H1 (cell line): ENCODE data around the gene ALDH7A1. TPM values are rescaled to one million over a fixed set of nuclear protein-coding genes. Genes with fewer than 3 reads are reported as not detected.
A peak's percentile ranks its signal among the peaks of the same experiment; 100 is the strongest.

ENCODE experiments used
- CTCF ChIA-PET: fragments of 300-600 bp; sonication (Branson Sonifier 250); formaldehyde crosslinking; loops from one replicate; lab custom pipeline; 2021; ENCODE audit not compliant: partially characterized antibody; lab: Charles Lee
- POLR2A ChIA-PET: fragments of 300-600 bp; sonication (Branson Sonifier 250); formaldehyde crosslinking; loops from one replicate; lab custom pipeline; 2021; ENCODE audit warnings: inconsistent platforms; ENCODE audit not compliant: partially characterized antibody; lab: Charles Lee
- DNase-seq, 2 experiments: peaks; one replicate each; pipeline versions ENCODE4 v3.0.0 to v3.0.0-alpha.2; 2010 to 2022; ENCODE audit warnings: low spot score in 2 of 2, low read depth in 1 of 2, mixed read lengths in 1 of 2
- FAIRE-seq: peaks from 2 replicates; lab custom pipeline; 2011; peaks lifted over from hg19 to GRCh38; lab: Jason Lieb, UNC
- H2AFZ ChIP-seq: 2 replicates; pipeline ENCODE4 v1.8.1; 2012; ENCODE audit warnings: low read length, inconsistent platforms
- H2AK5ac ChIP-seq: 2 replicates; pipeline ENCODE4 v1.6.1; 2013; ENCODE audit warnings: low read depth, low read length
- H2BK120ac ChIP-seq: replicated peaks from 2 replicates; pipeline ENCODE3; 2013; ENCODE audit warnings: low read depth, low read length, inconsistent platforms
- H2BK12ac ChIP-seq: 2 replicates; pipeline ENCODE4 v1.6.1; 2013; ENCODE audit warnings: low read depth, low read length
- H2BK15ac ChIP-seq: 2 replicates; pipeline ENCODE4 v1.6.1; 2013; ENCODE audit warnings: low read length
- H2BK20ac ChIP-seq: 2 replicates; pipeline ENCODE4 v1.6.1; 2013; ENCODE audit warnings: low read length
- H2BK5ac ChIP-seq: 2 replicates; pipeline ENCODE4 v1.6.1; 2013; ENCODE audit warnings: low read depth, low read length
- H3K14ac ChIP-seq: 2 replicates; pipeline ENCODE4 v1.6.1; 2013; ENCODE audit warnings: inconsistent platforms; ENCODE audit not compliant: insufficient read length
- H3K18ac ChIP-seq: 2 replicates; pipeline ENCODE4 v1.6.1; 2013; ENCODE audit warnings: low read length; ENCODE audit errors: extremely low read depth
- H3K23ac ChIP-seq: 2 replicates; pipeline ENCODE4 v1.6.1; 2013; ENCODE audit warnings: inconsistent platforms; ENCODE audit not compliant: insufficient read length
- H3K23me2 ChIP-seq: 2 replicates; pipeline ENCODE4 v1.6.1; 2013; ENCODE audit warnings: low read depth, low read length
- H3K27ac ChIP-seq: 2 replicates; pipeline ENCODE4 v1.6.1; 2011; ENCODE audit warnings: low read depth, low read length, inconsistent platforms
- H3K27me3 ChIP-seq, 4 experiments: replicated peaks in 1 of 4; 1 replicate in 1 of 4; 2 replicates in 3 of 4; pipeline versions ENCODE4 v1.6.1 to v1.8.1; 2011 to 2013; ENCODE audit warnings: low read length in 3 of 4, mild to moderate bottlenecking in 3 of 4, inconsistent platforms in 2 of 4, mixed read lengths in 2 of 4, moderate library complexity in 1 of 4; ENCODE audit not compliant: control insufficient read depth in 3 of 4, insufficient read depth in 3 of 4; ENCODE audit errors: extremely low read depth in 1 of 4
- H3K36me3 ChIP-seq, 4 experiments: 2 replicates each; pipeline versions ENCODE4 v1.6.1 to v1.8.1; 2011 to 2013; ENCODE audit warnings: mild to moderate bottlenecking in 4 of 4, low read length in 3 of 4, moderate library complexity in 2 of 4, control low read depth in 1 of 4, inconsistent platforms in 1 of 4; ENCODE audit not compliant: insufficient read depth in 4 of 4, control insufficient read depth in 2 of 4
- H3K4ac ChIP-seq: replicated peaks from 2 replicates; pipeline ENCODE3; 2013; ENCODE audit warnings: low read length, low read depth, mixed read lengths, inconsistent platforms; ENCODE audit not compliant: insufficient read length
- H3K4me1 ChIP-seq, 4 experiments: replicated peaks in 1 of 4; 1 replicate in 1 of 4; 2 replicates in 3 of 4; pipeline versions ENCODE4 v1.6.1 to v1.8.1; 2011 to 2013; ENCODE audit warnings: low read length in 3 of 4, inconsistent platforms in 2 of 4, mixed read lengths in 1 of 4; ENCODE audit not compliant: insufficient read depth in 4 of 4, control insufficient read depth in 3 of 4
- H3K4me2 ChIP-seq, 2 experiments: 2 replicates each; pipeline versions ENCODE4 v1.6.1 to v1.8.1; 2011 to 2013; ENCODE audit warnings: low read depth in 2 of 2, low read length in 2 of 2, control low read depth in 1 of 2, inconsistent platforms in 1 of 2, mild to moderate bottlenecking in 1 of 2; ENCODE audit not compliant: insufficient read depth in 1 of 2
- H3K4me3 ChIP-seq, 4 experiments: fragments of 200-600, 300-600 bp in 1 of 4; sonication (generic), shearing (Covaris generic), sonication (Bioruptor Twin) in 1 of 4; 2 replicates each; pipeline versions ENCODE4 v1.5.1 to v1.8.1; 2011 to 2016; ENCODE audit warnings: low read length in 4 of 4, low read depth in 3 of 4, control low read depth in 2 of 4, inconsistent platforms in 2 of 4, mild to moderate bottlenecking in 2 of 4, mixed read lengths in 1 of 4, moderate library complexity in 1 of 4; ENCODE audit not compliant: insufficient read depth in 2 of 4; ENCODE audit errors: extremely low read depth in 1 of 4
- H3K56ac ChIP-seq: replicated peaks from 2 replicates; pipeline ENCODE3; 2013; ENCODE audit warnings: low read depth, mild to moderate bottlenecking, mixed read lengths, low read length, inconsistent platforms; ENCODE audit not compliant: insufficient read length
- H3K79me1 ChIP-seq: 2 replicates; pipeline ENCODE4 v1.6.1; 2013; ENCODE audit warnings: low read depth, low read length, control low read depth
- H3K79me2 ChIP-seq, 2 experiments: 2 replicates each; pipeline versions ENCODE4 v1.6.1 to v1.8.1; 2012 to 2013; ENCODE audit warnings: low read length in 2 of 2, mild to moderate bottlenecking in 2 of 2, inconsistent platforms in 1 of 2; ENCODE audit not compliant: insufficient read depth in 2 of 2, control insufficient read depth in 1 of 2
- H3K9ac ChIP-seq, 4 experiments: replicated peaks in 1 of 4; 1 replicate in 1 of 4; 2 replicates in 3 of 4; pipeline versions ENCODE4 v1.6.1 to v1.8.1; 2011 to 2013; ENCODE audit warnings: low read depth in 3 of 4, low read length in 3 of 4, control low read depth in 2 of 4, mild to moderate bottlenecking in 2 of 4, moderate library complexity in 2 of 4, inconsistent platforms in 1 of 4; ENCODE audit errors: extremely low read depth in 1 of 4
- H3K9me3 ChIP-seq, 2 experiments: 2 replicates each; pipeline versions ENCODE4 v1.6.1 to v1.8.1; 2012 to 2013; ENCODE audit warnings: mild to moderate bottlenecking in 2 of 2, moderate library complexity in 2 of 2, control low read depth in 1 of 2, inconsistent platforms in 1 of 2, low read depth in 1 of 2, low read length in 1 of 2, mixed read lengths in 1 of 2; ENCODE audit not compliant: insufficient read depth in 2 of 2
- H4K20me1 ChIP-seq, 2 experiments: replicated peaks in 1 of 2; 2 replicates each; pipeline versions ENCODE3 to v1.8.1; 2011 to 2013; ENCODE audit warnings: inconsistent platforms in 2 of 2, low read length in 2 of 2, mild to moderate bottlenecking in 1 of 2; ENCODE audit not compliant: insufficient read depth in 2 of 2, control insufficient read depth in 1 of 2
- H4K5ac ChIP-seq: 2 replicates; pipeline ENCODE4 v1.6.1; 2013; ENCODE audit warnings: low read length, low read depth, mixed read lengths, inconsistent platforms; ENCODE audit not compliant: insufficient read length
- H4K8ac ChIP-seq: 2 replicates; pipeline ENCODE4 v1.8.0; 2013; ENCODE audit warnings: mild to moderate bottlenecking, moderate library complexity, low read length, inconsistent platforms; ENCODE audit not compliant: insufficient read depth; ENCODE audit errors: extremely low read depth
- H4K91ac ChIP-seq: replicated peaks from 2 replicates; pipeline ENCODE3; 2013; ENCODE audit warnings: low read length, mixed read lengths, inconsistent platforms; ENCODE audit not compliant: insufficient read length
- CHD1 ChIP-seq: IDR thresholded peaks from 2 replicates; pipeline ENCODE4 v1.6.1; 2012; ENCODE audit warnings: low read depth, low read length, improper control_type of control experiment
- EP300 ChIP-seq, 2 experiments: IDR thresholded peaks; 1 replicate in 1 of 2; 2 replicates in 1 of 2; pipeline ENCODE4 v1.6.1; 2011 to 2012; ENCODE audit warnings: low read depth in 2 of 2, low read length in 2 of 2, mild to moderate bottlenecking in 2 of 2, borderline replicate concordance in 1 of 2, inconsistent platforms in 1 of 2, moderate library complexity in 1 of 2
- WGBS, 2 experiments: shearing (Covaris generic) in 1 of 2; methylation state at CpG; one replicate each; pipeline versions ENCODE4 v1.1.6 to v1.1.7; 2013 to 2015; ENCODE audit warnings: low lambda C conversion rate in 2 of 2, mixed read lengths in 2 of 2, inconsistent platforms in 1 of 2, low coverage in 1 of 2, missing lambda C conversion rate in 1 of 2; ENCODE audit not compliant: insufficient replicate concordance in 2 of 2, insufficient coverage in 1 of 2, insufficient read length in 1 of 2; ENCODE audit errors: extremely low coverage in 1 of 2, missing lambda C conversion rate in 1 of 2; 5-methylcytosine and 5-hydroxymethylcytosine counted together
- polyA plus RNA-seq, 7 experiments: library from polyadenylated mRNA; depleted of rRNA in 3 of 7; stranded (reverse) in 5 of 7; unstranded in 2 of 7; fragments of >200 nt in 5 of 7; fragments of 200-250 nt in 2 of 7; gene quantifications; 1 replicate in 5 of 7; 2 replicates in 1 of 7; 4 replicates in 1 of 7; pipeline versions ENCODE4 v1.2.1 to v1.2.3, GENCODE V29; 2011 to 2013; ENCODE audit warnings: missing spikeins in 2 of 7, mixed read lengths in 2 of 7
- total RNA-seq: library from RNA; stranded (reverse); fragmentation: NEBNext Ultra II Directional; extraction: Animal tissue kit (Norgen Biotek cat#: 25700); gene quantifications from 2 replicates; pipeline ENCODE4 v1.2.1, GENCODE V29; 2021

The ALDH7A1 gene
- total and polyA plus RNA-seq, 2 of the 8 experiments (the other 6 are each of a cell fraction or from before 2014, with no cell fraction given): 99.6 to 225 TPM

GRCh38 chr5:126589536-126590297, 5.3 kb downstream of the ALDH7A1 start:
- no peak overlapping the region for H3K56ac ChIP-seq
- peaks cover 0 to 8% (median 2%) of the 10 kb centered on the region in 4 experiments; a peak in 2 of 7 replicates for H3K4me1 ChIP-seq
- H2BK12ac ChIP-seq: no peak overlapping the region
- H3K4me2 ChIP-seq: no peak overlapping the region
- no peak overlapping the region for H4K5ac ChIP-seq
- H3K9ac ChIP-seq: no peak overlapping the region
- no peak overlapping the region for H2BK15ac ChIP-seq
- CTCF ChIA-PET: interaction anchor here (1.2 kb wide), 1 partner anchor 11 kb away, joined by 4 read pairs; no protein-coding TSS in a partner anchor
- H3K9me3 ChIP-seq: peaks cover 0 to 7% of the 10 kb centered on the region in 2 experiments; a peak in 1 of 4 replicates
- no peak overlapping the region for H3K4ac ChIP-seq
- H4K20me1 ChIP-seq: peaks cover 4 to 5% of the 10 kb centered on the region in 2 experiments
- WGBS, 2 experiments: 97% methylated on average over 26 of the region's 28 CpGs; no CpG with 5 or more reads in 1 of the 2 experiments
- H3K36me3 ChIP-seq: peaks cover 3 to 65% (median 26%) of the 10 kb centered on the region in 4 experiments; a peak in 7 of 8 replicates
- no peak overlapping the region for H3K27ac ChIP-seq
- H4K8ac ChIP-seq: no peak overlapping the region
- H2BK5ac ChIP-seq: no peak overlapping the region
- H3K18ac ChIP-seq: no peak overlapping the region
- no peak overlapping the region for H2BK120ac ChIP-seq
- FAIRE-seq (no peak), DNase-seq (no peak)
- H3K79me2 ChIP-seq: peaks cover 6 to 35% of the 10 kb centered on the region in 2 experiments
- H3K23me2 ChIP-seq: peaks cover 7% of the 10 kb centered on the region
- H2AFZ ChIP-seq: no peak overlapping the region
- no peaks in the 10 kb centered on the region; the same call in 1 of the 2 replicates for H3K79me1 ChIP-seq
- POLR2A ChIA-PET: interaction anchor here (1.0 kb wide), 1 partner anchor 10 kb away, joined by 4 read pairs; no protein-coding TSS in a partner anchor
- no peak overlapping the region for H3K14ac ChIP-seq
- H2BK20ac ChIP-seq: no peak overlapping the region
- no peak overlapping the region for H4K91ac ChIP-seq
- no peak overlapping the region for H2AK5ac ChIP-seq
- H3K4me3 ChIP-seq: no peak overlapping the region
- H3K23ac ChIP-seq: no peak overlapping the region
- H3K27me3 ChIP-seq: no peaks in the 10 kb centered on the region
- TF ChIP-seq CHD1 (no peak), EP300 (IDR thresholded peaks at IDR 0.05; ENCODE audit: borderline replicate concordance in 1 of 2, low read depth in 2 of 2, low read length in 2 of 2) (peak in 1 of 2 experiments; percentile 53; a peak in 1 of 3 replicates)
